T-helper 2 cell (primary cell): ENCODE measurements around the gene PARVA.

ENCODE experiments used
- DNase-seq, 5 experiments: peaks; one replicate each; pipeline versions ENCODE4 v3.0.0 to v3.0.0-alpha.2; 2012 to 2022

Gene PARVA

DNA sequence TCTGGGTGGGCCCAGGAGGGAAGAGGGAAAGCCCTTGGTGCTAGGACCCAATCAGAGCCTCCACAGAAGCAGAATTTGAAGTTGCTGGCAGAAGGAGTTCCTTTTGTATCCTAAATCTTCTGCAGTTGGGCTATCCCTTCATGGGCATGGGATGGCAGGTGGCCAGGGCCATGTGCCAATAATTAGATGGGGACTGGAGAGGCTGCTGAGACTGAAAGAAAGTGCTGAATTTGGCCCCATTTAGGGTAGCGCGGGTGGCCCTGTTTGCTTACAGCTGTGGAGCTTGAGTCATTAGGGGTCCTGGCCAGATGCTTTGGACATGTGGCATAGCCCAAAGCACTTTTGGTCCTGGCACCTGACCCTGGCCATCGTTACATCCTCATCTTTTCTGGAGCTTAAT, 27.1 kb downstream of the PARVA start:
- DNase-seq: no peak

DNA sequence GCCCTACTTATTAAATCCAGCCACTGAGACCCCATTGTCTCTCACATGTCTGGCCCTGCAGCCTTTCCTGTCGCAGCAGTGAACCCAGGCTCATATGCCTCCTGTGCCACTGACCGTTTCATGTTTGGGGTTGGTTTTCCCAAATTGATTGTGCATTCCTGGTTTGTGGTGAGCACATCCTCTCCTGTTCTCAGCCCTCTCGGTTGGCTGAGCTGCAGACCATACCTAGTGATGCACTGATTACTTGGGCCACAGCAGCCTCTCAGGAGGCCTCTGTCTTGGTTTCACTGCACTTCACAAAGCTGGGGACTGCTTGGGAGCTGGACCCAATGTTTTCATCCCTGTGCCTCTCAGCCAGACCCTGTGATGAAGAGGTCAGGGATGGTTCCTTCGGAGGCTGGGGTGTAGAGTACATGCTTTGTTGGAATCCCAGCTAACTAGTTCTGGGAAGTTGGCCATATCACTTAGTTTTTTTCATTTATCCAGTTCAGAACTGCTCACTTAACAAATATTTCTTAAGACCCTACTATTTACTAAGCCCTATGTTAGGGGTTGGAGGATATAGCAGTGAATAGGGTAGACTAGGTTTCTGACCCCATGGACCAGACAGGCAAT, 30.9 kb downstream of the PARVA start:
- no peak for DNase-seq

DNA sequence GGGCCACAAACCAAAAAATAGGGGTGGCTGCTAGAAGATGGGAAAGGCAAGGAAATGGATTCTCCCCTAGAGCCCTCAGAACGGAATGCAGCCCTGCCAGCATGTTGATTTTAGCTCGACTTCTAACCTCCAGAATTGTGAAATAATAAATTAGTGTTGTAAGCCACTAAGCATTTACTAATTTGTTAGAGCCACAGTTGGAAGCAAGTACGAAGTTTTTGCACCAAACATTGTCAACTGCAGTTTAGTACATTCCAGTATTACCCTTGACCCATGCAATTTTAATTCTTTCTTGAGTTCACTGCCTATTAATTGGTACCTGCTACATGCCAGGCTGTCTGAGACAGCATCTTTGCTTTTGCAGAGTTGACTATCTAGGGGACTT, 32.2 kb downstream of the PARVA start:
- DNase-seq: no peak

DNA sequence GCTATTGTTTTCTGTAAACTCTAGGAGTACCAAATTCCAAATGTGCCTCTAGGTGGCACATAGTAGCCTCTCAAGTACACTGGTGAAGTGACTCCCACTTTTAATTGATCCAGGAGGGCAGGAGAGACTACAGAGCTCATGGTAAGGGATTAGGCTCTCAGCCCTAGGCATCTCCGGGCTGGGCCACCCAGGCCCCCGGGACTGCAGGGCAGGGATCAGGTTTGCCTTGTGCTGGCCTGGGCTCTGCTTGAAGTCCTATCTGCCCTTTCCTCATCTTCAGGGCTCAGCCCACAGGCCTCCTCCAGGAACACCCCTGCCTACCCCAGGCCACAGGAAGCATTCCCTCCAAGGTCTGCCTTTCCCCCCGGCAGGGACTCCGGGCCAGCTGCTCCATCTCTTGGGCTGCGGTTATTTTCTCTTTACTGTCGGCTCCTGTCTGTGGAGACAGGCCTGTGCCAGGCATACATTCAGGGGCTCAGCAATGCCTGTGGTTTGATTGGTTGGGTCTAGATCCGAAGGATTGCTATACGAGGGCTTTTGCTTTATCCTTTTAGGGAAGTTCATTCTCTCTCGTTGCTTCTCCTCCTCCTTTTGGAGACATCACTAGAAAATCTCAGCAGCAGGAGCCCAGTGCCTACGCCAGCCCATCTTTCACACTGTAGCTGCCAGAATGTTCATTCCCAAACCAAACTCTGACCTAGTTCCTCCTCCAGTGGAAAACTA, 32.8 kb downstream of the PARVA start:
- DNase-seq: no peak

DNA sequence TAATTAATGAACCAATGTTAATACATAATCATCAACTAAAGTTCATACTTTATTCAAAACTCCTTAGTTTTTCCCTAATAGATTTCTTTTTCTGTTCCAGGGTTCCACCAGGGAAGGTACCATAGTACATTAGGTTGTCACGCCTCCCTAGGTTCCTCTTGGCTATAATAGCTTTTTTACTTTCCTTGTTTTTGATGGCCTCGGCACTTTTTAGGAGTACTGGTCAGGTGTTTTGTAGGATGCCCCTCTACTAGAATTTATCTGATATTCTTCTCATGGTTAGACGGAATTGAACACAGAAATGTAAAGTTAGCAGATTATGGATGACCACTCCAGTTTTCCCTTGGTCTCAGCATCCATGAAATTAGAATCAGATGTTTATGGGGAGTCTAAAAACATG, 34.0 kb downstream of the PARVA start:
- DNase-seq: no peak

DNA sequence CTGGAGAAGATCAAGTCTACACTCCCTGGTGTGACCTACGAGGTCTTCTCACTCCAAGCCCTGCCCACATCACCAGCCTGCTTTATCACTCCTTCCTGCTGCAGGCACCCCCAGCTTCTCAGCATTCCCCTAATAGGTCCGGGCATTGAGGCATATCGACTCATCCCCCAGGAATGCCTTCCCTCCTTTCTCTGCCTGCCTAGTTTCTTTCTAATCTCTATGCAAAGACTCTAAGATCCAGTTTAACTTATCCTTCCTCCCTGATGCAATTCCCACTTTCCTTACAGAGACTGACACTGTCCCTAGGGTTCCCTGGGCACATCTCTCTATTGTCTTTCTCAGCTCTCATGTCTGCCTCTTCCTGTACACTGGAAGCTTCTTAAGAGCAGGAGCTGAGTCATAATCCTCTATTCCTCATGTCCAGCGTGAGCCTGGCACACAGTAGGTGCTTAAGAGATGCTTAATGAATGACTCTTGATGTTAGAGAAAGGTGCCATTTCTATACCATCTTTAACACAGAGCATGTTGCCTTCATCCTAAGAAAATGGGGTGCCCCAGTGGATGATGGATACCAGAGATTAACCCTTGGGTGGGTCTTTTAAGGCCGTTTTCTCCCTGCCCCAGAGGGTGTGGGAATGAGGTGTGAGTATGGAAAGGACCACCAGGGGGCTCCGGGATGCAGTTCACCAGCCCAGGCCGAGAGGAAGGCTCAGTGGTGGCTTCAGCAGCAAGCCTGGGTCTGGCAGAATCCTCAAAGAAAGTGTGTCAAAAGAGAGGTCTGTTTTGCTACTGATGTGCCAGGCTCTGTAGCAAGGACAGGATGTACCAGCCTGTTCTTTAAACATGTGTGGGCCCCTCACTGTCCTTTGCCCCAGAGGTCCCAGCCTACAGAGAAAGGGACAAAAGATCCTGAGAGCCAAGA, 34.7 kb downstream of the PARVA start:
- DNase-seq: peak in 1 of 5 experiments; percentile 21

DNA sequence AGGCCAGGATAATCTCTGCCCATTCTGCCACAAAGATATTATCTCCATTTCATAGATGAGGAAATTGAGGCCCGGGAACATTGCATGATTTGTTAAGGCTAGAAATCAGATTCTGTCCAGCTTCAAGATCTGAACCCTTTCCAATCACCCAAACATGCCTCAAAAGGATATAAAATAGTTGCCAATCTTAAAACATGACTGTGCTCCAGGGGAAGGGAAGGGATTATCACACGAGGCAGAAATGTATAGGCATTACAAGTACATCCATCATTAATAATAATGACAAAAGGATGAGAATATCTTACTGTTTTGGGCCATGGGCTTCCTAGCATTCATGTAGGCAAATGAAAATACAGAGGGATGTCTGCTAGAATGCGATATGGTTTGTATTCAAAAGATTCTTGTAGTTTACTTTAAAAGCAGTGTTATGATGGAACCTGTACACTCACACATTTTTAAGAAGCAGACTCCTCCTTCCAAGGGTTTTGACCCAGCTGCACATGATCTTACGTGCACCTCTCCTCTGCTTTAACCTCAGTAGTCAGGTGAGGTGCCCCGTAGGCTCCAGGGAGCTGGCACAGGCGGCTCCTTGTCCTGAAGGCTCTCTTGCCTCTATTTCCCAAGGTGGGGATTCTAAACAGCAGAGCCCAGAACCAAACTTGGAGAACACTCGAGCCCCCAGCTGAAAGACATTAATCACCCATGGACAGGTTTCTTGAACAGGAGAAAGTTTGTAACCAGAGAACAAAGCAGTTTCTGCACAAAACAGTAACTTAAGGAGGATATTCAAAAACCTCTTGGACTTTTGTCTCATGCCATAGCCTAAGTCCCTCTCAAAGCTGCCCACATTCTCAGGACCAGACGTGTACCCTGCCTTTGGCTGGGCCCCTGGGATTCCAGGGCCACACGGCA, 36.0 kb downstream of the PARVA start:
- no peak for DNase-seq

DNA sequence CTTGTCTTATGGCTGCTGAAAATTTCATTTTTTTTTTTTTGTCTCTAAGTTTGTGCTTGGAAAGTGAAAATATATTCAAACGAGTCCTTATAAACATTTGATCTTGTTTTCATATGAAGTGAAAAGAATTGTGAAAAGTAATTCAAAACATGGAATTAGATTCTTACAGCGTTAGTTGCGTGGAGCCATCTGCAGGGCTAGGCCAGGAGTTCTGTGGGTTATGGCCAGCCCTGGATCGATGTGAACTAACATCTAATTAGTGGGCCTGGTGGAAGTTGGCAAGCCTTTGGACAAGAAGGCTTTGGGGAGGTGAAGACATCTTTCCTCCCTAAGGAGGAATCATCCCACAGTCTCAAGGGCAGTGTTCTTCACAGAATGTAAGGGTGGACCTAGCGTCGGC, 37.2 kb downstream of the PARVA start:
- no peak for DNase-seq

DNA sequence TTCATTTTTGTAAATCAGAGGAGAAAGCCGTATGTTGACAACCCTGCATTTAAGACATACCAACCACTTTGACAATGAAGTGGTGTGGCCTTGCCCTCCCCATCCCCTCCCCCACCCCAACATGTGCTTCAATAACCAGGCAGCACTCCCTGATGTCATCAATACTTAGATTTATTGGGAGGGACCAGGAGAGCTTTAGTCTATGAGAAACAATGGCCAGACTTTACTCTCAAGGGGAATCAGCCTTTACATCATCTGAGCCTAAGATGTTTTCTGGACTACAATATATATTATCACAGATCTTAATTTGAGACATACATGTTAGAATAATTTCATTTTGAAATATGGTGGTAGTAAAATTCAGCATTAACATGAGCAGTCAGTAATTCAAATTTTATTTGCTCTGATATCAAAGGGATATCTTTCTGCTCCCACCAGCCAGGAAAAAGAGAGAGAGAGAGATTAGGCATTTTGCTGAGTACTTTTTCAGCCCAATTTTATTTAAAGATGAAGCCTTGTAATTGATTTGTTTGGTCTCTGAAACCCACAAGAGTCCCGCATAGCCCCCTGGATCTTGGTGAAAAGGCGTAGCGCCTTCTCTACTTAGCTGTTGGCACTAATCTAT, 38.1 kb downstream of the PARVA start:
- no peak for DNase-seq

DNA sequence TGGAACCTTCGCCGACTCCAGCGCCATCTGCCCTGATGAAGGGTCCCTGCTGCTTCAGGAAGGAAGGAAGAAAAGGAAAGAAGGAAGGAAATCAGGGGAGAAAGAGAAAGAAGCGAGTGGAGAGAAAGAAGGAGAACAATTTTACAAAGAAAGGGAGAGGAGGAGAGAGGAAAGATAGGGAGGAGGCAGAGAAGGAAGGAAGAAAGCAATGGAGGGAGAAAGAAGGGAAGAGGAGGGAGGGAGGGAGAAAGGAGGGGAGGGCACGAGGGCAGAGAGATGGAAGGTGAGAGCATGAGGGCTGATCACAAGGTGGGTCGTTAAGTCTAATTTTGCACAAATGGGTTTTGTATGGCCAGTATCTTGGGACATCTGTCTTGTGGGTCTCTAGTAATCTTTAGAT, 39.2 kb downstream of the PARVA start:
- no peak for DNase-seq

DNA sequence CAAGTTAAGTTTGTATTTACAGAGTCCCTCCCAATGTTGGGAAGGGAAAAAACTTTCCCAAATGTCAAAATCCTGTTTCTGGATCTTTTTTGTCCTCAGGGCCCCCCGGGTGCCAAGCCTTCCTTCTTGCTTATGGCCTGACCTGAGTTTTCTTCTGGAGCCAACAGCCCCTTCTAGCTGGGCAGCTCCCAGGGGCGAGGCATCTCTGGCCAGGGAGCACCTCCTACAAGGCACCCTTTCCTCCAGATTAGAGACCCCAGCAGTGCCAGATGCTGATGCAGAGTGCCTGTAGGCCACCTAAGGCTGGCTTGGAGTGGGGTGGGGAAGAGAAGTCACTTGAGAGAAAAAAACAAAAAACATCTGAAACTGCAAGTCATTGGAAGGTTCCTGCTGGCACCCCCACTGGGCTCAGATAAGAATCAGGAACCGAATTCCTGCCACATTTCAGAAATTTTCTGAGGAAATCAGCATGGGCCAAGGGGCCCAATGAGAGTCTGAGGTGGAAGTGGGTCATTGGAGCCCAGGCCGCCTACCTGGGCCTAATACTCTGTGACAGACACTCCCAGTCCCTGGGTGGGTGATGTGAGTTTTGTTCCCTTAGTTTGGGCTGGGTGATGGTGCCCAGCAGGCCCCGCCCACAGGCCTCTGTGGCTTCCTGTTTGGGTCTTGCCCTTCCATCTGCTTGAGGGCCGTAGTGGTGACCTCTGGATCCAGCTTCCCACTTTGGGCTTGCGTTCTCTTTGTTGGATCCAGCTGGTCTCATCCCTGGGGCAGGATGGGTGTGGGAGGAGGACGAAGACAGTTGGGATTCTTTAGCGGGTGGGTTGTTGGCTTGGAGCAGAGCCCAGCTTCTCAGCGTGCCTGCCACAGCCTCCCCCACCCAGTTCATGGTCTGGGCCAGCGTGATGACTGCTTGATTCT, 40.6 kb downstream of the PARVA start:
- DNase-seq: no peak

DNA sequence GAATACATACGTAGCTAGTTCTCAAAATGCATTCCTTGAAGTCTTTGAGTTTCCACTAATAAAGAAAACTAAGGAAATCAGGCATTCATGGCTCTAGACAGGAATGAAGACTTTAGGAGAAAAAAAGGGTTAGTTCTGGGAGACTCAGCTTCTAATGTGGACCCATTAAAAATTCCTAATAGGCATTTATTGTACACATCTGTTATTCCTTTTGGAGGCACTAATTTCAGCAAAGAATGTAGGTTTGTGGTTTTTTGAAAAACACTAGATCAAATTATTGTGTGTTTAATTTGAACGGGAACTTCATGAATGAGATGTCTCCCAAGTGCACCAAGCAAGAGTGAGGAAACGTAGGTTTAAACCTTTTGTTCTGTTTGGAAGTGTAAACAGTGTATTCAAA, 42.7 kb downstream of the PARVA start:
- no peak for DNase-seq

DNA sequence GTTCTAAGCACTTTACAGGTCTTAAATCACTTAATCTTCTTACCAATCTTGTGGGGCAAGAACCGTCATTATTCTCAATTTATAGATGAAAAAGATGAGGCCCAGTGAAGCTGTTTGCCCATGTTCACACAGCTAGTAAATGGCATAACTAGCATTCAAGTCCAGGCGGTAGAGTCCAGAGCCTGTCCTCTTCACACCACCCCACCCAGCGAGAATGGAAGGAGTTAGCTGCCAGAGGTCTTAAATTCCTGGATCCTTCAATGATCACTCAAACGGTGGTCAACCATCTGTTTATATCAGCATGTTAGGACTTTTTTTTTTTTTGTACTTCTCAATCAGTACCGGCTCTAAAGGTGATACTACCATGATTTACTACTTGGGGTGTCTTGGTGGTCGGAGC, 43.3 kb downstream of the PARVA start:
- DNase-seq: no peak

DNA sequence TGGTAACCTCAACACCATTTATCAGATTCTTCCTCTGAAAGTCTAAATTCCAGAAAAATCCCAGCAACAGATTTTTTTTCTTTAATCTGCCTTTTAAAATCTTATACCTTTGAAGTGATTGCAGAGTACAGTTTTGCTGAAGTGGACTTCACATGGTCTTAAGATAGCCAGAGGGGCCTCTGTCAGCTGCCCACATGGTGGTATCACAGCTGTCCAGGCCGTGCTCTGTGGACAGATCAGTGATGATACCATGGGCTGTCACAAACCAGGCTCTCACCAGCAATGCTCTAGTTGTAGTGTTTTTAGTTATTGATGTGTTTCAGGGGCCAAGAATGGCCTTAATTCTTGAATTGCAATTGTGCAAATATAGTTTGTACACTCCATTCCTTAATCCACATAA, 44.0 kb downstream of the PARVA start:
- no peak for DNase-seq

DNA sequence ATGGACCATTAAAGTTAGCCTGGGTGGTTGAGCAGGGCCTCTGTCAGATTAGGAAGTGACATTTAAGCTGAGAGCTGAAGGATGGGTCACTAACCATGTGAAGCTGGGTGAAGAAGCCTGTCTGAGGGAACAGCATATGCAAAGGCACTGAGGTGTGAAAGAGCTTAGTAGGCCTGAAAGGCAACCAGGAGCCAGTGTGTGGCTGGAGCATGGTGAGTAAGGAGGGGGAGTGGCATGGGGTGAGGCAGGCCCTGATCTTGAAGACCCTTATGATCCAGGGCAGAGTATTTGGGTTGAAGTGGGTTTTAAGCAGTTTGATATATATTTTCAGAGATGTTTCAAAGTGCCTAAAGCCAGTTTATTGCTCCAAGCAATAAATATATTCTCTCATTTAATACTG, 48.8 kb downstream of the PARVA start:
- no peak for DNase-seq

DNA sequence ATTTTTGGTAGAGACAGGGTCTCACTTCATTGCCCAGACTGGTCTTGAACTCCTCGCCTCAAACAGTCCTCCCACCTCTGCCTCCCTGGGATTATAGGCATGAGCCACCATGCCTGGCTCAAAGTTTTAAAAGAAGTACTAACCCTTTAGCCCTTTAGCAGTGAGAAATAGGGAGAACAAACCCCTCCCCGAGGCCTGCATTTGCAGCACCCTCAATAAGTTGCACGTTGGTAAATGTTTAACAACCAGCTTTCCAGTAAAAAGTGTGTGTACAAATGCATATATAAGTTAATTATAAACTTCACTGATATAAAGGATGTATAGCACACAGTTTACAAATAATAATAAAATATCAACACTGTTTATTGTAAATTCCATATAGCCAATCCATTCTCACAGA, 51.8 kb downstream of the PARVA start:
- no peak for DNase-seq

DNA sequence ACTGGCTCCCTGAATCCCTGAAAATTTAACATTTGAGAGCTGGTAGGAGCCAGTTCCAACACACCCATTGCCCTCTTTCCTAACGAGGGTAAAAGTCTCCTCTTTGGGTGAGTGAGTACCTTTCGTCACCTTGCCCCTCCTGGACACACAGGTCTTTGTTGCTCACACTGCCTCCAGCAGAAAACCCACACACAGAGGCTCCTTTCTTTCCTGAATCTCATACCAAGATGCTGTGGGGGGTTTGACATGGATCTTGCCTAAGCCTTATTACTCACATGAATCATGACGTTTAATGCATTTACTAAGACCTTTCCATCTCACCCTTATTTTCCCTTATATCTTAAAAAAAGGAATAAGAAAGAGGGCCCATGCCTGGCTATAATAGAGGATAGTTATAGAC, 53.0 kb downstream of the PARVA start:
- DNase-seq: no peak

DNA sequence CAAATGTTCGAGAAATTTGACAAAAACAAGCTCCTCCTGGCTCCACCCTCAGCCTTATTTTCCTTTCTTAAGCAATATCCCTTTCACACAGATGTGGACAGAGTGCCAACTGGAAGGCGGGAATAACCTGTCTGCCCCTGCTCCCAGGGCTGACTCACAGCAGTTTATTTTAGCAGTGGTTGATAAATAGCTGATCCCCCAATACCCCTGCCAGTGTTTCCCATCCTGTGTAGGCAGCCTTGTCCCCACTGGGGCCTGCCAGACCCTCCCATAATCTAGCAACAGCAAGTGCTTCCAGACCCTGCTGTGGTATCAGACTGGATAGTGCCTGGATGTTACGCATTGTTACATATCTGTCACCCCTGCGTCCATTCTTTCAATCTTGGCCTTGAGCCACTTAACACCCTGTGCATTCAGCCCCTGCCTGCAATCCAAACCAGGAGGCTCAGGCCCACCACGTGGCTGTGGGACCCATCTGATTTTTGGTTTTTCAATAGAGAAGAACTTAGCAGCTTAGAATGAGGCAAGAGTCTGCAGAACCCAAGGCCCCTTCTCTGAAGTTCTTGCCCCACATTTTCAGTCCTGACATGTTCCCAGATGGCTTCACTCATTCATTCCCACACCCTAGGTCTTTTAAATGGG, 53.7 kb downstream of the PARVA start:
- DNase-seq: no peak

DNA sequence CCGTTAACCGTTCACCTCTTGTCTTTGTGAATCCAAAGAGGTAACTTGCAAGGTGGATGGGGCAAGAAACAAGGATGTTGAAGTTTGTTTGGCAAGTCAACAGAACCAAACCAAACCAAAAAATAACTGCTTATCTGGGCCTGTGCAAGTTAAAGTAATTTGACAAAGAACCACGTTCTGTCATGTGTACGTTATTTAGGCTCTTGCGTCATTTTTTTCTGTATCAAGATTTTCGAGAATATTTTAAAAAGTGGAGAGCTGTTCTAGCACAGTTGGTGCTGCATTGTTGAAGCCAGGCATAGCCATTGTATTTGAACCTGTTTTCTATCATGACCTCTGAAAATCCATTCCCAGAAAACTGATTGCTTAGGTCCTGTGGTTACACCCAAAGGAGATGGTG, 55.1 kb downstream of the PARVA start:
- DNase-seq: no peak

DNA sequence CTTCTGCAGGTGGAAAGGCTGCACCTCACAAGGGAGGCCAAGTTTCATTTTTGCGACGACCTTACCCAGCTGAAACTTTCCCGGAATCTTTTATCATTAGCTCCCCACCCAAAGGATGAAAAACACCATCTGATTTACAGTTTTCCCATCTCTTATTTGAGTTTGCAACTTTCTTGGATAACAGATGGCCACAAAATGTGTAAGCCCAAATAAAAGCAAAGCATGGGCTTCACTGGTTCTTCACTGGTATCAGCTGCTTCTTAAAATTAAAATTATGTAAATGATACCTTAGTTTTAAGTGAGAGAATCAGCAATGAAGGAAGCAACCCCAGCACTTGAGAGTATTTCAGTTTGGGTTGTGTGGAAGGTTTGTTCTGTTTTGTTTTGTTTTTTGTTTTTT, 55.8 kb downstream of the PARVA start:
- no peak for DNase-seq
